HepG2 (cell line): ENCODE data around the gene PDE6H. TPM values are rescaled to one million over a fixed set of nuclear protein-coding genes. Genes with fewer than 3 reads are reported as not detected.

Source experiments
- ATAC-seq: fragments of 200-7000 bp; cut with Tn5 transposase; 3 replicates; pipeline ENCODE4 v1.9.1; 2020; ENCODE audit warnings: mild to moderate bottlenecking, moderate library complexity
- BruUV-seq: library from RNA; stranded (reverse); fragments of 400-500 nt; replicated peaks from 2 replicates; lab custom pipeline; 2021; lab: Mats Ljungman, UMichigan
- CTCF ChIA-PET: fragments of 300-600 bp; formaldehyde crosslinking; extraction: SDS; loops from one replicate; lab custom pipeline; 2021; ENCODE audit warnings: low total read pairs, inconsistent platforms, low intra/inter-chr PET ratio; lab: Yijun Ruan, JAX
- POLR2A ChIA-PET: fragments of 350-600 bp; sonication (Branson Sonifier 250); formaldehyde crosslinking; loops from one replicate; lab custom pipeline; 2020; ENCODE audit warnings: antibody characterized with exemption, inconsistent platforms; lab: Yijun Ruan, JAX
- DNase-seq: peaks from one replicate; pipeline ENCODE4 v3.0.0-alpha.2; 2015; ENCODE audit warnings: low spot score
- FAIRE-seq: peaks from 3 replicates; lab custom pipeline; 2011; peaks lifted over from hg19 to GRCh38; lab: Jason Lieb, UNC
- H2AFZ ChIP-seq: one replicate; pipeline ENCODE4 v1.6.1; 2011; ENCODE audit warnings: low read length, inconsistent platforms
- H3K27ac ChIP-seq: fragments of 300-600 bp; 3 replicates; pipeline ENCODE4 v1.8.0; 2011; ENCODE audit warnings: mixed run types, mild to moderate bottlenecking, mixed read lengths, low read length, inconsistent platforms; ENCODE audit not compliant: insufficient read depth; ENCODE audit errors: extremely low read length
- H3K27me3 ChIP-seq, 2 experiments: fragments of 200-600 bp in 1 of 2; 2 replicates in 1 of 2; 3 replicates in 1 of 2; pipeline versions ENCODE4 v1.6.0 to v1.8.0; 2011; ENCODE audit warnings: low read length in 2 of 2, mild to moderate bottlenecking in 2 of 2, moderate library complexity in 2 of 2, inconsistent platforms in 1 of 2; ENCODE audit not compliant: insufficient read depth in 2 of 2, control insufficient read depth in 1 of 2
- H3K36me3 ChIP-seq, 2 experiments: fragments of 200-600 bp in 1 of 2; replicated peaks in 1 of 2; 2 replicates in 1 of 2; 3 replicates in 1 of 2; pipeline versions ENCODE4 v1.5.1 to v1.8.0; 2011; ENCODE audit warnings: low read length in 2 of 2, inconsistent platforms in 1 of 2; ENCODE audit not compliant: insufficient read depth in 2 of 2, control insufficient read depth in 1 of 2
- H3K4me1 ChIP-seq: 2 replicates; pipeline ENCODE4 v1.5.1; 2012; ENCODE audit warnings: low read length, inconsistent platforms; ENCODE audit not compliant: insufficient read depth
- H3K4me2 ChIP-seq: 2 replicates; pipeline ENCODE4 v1.6.0; 2011; ENCODE audit warnings: low read depth, low read length, inconsistent platforms
- H3K4me3 ChIP-seq, 3 experiments: fragments of 200-600 bp in 1 of 3; sonication (generic), shearing (Covaris generic) in 1 of 3; replicated peaks in 1 of 3; 2 replicates each; pipeline ENCODE4 v1.5.1; 2011 to 2016; ENCODE audit warnings: low read length in 3 of 3, inconsistent platforms in 2 of 3, low read depth in 2 of 3, mild to moderate bottlenecking in 2 of 3, control low read depth in 1 of 3, mixed read lengths in 1 of 3; ENCODE audit not compliant: insufficient read depth in 1 of 3
- H3K79me2 ChIP-seq: one replicate; pipeline ENCODE4 v1.6.1; 2011; ENCODE audit warnings: low read length, inconsistent platforms; ENCODE audit not compliant: insufficient read depth
- H3K9ac ChIP-seq: 2 replicates; pipeline ENCODE4 v1.6.0; 2011; ENCODE audit warnings: mild to moderate bottlenecking, low read depth, low read length, inconsistent platforms; ENCODE audit not compliant: insufficient read depth
- H3K9me3 ChIP-seq: 2 replicates; pipeline ENCODE4 v1.5.1; 2012; ENCODE audit warnings: mild to moderate bottlenecking, low read length
- H4K20me1 ChIP-seq: 2 replicates; pipeline ENCODE4 v1.6.0; 2011; ENCODE audit warnings: inconsistent platforms, mild to moderate bottlenecking, low read length, moderate library complexity; ENCODE audit not compliant: insufficient read depth
- BCL6 ChIP-seq: IDR thresholded peaks from 2 replicates; pipeline ENCODE4 v1.6.1; 2016; ENCODE audit warnings: missing genetic modification reagents, missing compliant biosample characterization
- BRF2 ChIP-seq: sonication (generic); formaldehyde crosslinking; IDR thresholded peaks from 2 replicates; pipeline ENCODE4 v1.8.1; 2022; ENCODE audit warnings: mild to moderate bottlenecking, missing genetic modification reagents
- CEBPG ChIP-seq: IDR thresholded peaks from 2 replicates; pipeline ENCODE4 v1.6.1; 2016
- ELF1 ChIP-seq: sonication (generic); formaldehyde crosslinking; IDR thresholded peaks from 2 replicates; pipeline ENCODE4 v1.4.0; 2020; ENCODE audit warnings: missing genetic modification reagents
- GABPA ChIP-seq, 2 experiments: IDR thresholded peaks; 2 replicates each; pipeline ENCODE4 v1.6.1; 2011 to 2016; ENCODE audit warnings: low read depth in 2 of 2, low read length in 1 of 2, missing biosample characterization in 1 of 2, missing genetic modification characterization in 1 of 2
- HNRNPUL1 ChIP-seq: fragments of 200-400 bp; formaldehyde crosslinking; IDR thresholded peaks from 2 replicates; pipeline ENCODE4 v1.6.1; 2017; ENCODE audit warnings: low read depth, mild to moderate bottlenecking, low read length, moderate library complexity
- MEF2D ChIP-seq: sonication (generic); formaldehyde crosslinking; IDR thresholded peaks from 2 replicates; pipeline ENCODE4 v1.5.1; 2020; ENCODE audit warnings: mild to moderate bottlenecking, missing genetic modification reagents
- PRDM4 ChIP-seq: sonication (generic); formaldehyde crosslinking; IDR thresholded peaks from 2 replicates; pipeline ENCODE4 v1.9.0; 2021; ENCODE audit warnings: missing genetic modification reagents, borderline replicate concordance
- RELA ChIP-seq: sonication (generic); formaldehyde crosslinking; IDR thresholded peaks from 2 replicates; pipeline ENCODE4 v1.4.0; 2020; ENCODE audit warnings: missing genetic modification reagents
- RFXAP ChIP-seq: sonication (generic); formaldehyde crosslinking; IDR thresholded peaks from 2 replicates; pipeline ENCODE4 v1.4.0; 2020; ENCODE audit warnings: missing genetic modification reagents, borderline replicate concordance
- SYNCRIP ChIP-seq: fragments of 200-400 bp; formaldehyde crosslinking; IDR thresholded peaks from 2 replicates; pipeline ENCODE4 v1.6.1; 2018; ENCODE audit warnings: mild to moderate bottlenecking, low read depth, low read length; ENCODE audit not compliant: insufficient read depth
- THYN1 ChIP-seq: sonication (generic); formaldehyde crosslinking; IDR thresholded peaks from 2 replicates; pipeline ENCODE4 v1.8.1; 2023; ENCODE audit warnings: low read depth, mild to moderate bottlenecking, moderate library complexity, missing genetic modification reagents, borderline replicate concordance
- ZNF367 ChIP-seq: sonication (generic); formaldehyde crosslinking; IDR thresholded peaks from 2 replicates; pipeline ENCODE4 v1.4.0; 2020; ENCODE audit warnings: missing genetic modification reagents, borderline replicate concordance
- ZNF674 ChIP-seq: sonication (generic); formaldehyde crosslinking; IDR thresholded peaks from 2 replicates; pipeline ENCODE4 v1.5.0; 2020; ENCODE audit warnings: low read depth, mild to moderate bottlenecking, missing genetic modification reagents
- WGBS: methylation state at CpG from one replicate; pipeline ENCODE4 v1.1.6; 2017; ENCODE audit warnings: low lambda C conversion rate; 5-methylcytosine and 5-hydroxymethylcytosine counted together
- in situ Hi-C: cut with HindIII; loops from 2 replicates; pipeline ENCODE4 v1.10.0; 2017; ENCODE audit warnings: low pct_unique_long_range_greater_than_20kb; ENCODE audit not compliant: extremely low pct_ligation_motif_present
- intact Hi-C: fragments of 100-400 bp; cut with micrococcal nuclease; formaldehyde crosslinking; loops from one replicate; pipeline ENCODE4 v1.10.0; 2022; ENCODE audit not compliant: unreplicated experiment
- polyA plus RNA-seq, 8 experiments: library from polyadenylated mRNA; depleted of rRNA in 3 of 8; stranded (reverse) in 7 of 8; unstranded in 1 of 8; fragments of >200 nt; fragmentation: Illumina TruSeq in 4 of 8; extraction: Trizol in 4 of 8; gene quantifications; 2 replicates each; pipeline versions ENCODE4 v1.2.1 to v1.2.3, GENCODE V29; 2011 to 2016; ENCODE audit warnings: low read depth in 4 of 8, missing spikeins in 1 of 8, mixed read lengths in 1 of 8; ENCODE audit not compliant: insufficient read depth in 1 of 8
- total RNA-seq, 5 experiments: library from RNA; depleted of rRNA; stranded (reverse); fragments of >200 nt; fragmentation: Illumina TruSeq; extraction: Trizol; gene quantifications; 2 replicates each; pipeline ENCODE4 v1.2.3, GENCODE V29; 2016; ENCODE audit warnings: low read depth in 1 of 5
- TF ChIP-seq, protein P1 (sequence below): sonication (generic); formaldehyde crosslinking; IDR thresholded peaks from 2 replicates; pipeline ENCODE4 v1.5.1; 2020; ENCODE audit warnings: missing genetic modification reagents, mild to moderate bottlenecking, borderline replicate concordance

The PDE6H gene
- total and polyA plus RNA-seq, 2 of the 13 experiments (the other 11 are each of a cell fraction or from before 2014, with no cell fraction given): not detected

- intact Hi-C loops: no loop called here
- Histone ChIP-seq H2AFZ (no peak overlapping the region), H3K27me3 (peaks cover 2 to 7% of the 10 kb centered on the region in 2 experiments; a peak in 2 of 5 replicates), H3K4me3 (no peak overlapping the region), H3K4me2 (no peak overlapping the region), H3K9me3 (no peaks in the 10 kb centered on the region), H4K20me1 (no peaks in the 10 kb centered on the region), H3K79me2 (no peaks in the 10 kb centered on the region), H3K27ac (no peak overlapping the region)
- ChIA-PET CTCF (no interaction called here), POLR2A (no interaction called here)
- ATAC-seq (peak; percentile 56), DNase-seq (peak; percentile 6)
- BruUV-seq: no TSS peak
- TF ChIP-seq RFXAP (CRISPR knock-in tag): no peak
- TF ChIP-seq GABPA (IDR thresholded peaks at IDR 0.05; ENCODE audit: low read depth, low read length): no peak
- TF ChIP-seq GABPA (CRISPR knock-in tag; IDR thresholded peaks at IDR 0.05; ENCODE audit: low read depth): peak; percentile 20; the same call in 1 of the 2 replicates
- no peak for TF ChIP-seq PRDM4
- TF ChIP-seq CEBPG (CRISPR knock-in tag): no peak
- no peak for TF ChIP-seq ELF1
- TF ChIP-seq ZNF367 (CRISPR knock-in tag): no peak
- no peak for TF ChIP-seq HNRNPUL1
- TF ChIP-seq SYNCRIP: no peak
- TF ChIP-seq, protein P1, sequence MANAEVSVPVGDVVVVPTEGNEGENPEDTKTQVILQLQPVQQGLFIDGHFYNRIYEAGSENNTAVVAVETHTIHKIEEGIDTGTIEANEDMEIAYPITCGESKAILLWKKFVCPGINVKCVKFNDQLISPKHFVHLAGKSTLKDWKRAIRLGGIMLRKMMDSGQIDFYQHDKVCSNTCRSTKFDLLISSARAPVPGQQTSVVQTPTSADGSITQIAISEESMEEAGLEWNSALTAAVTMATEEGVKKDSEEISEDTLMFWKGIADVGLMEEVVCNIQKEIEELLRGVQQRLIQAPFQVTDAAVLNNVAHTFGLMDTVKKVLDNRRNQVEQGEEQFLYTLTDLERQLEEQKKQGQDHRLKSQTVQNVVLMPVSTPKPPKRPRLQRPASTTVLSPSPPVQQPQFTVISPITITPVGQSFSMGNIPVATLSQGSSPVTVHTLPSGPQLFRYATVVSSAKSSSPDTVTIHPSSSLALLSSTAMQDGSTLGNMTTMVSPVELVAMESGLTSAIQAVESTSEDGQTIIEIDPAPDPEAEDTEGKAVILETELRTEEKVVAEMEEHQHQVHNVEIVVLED (CRISPR knock-in tag): no peak
- TF ChIP-seq MEF2D (CRISPR knock-in tag): peak; percentile 77; the same call in 1 of the 2 replicates
- TF ChIP-seq RELA: no peak
- TF ChIP-seq THYN1 (CRISPR knock-in tag): no peak
- no peak for TF ChIP-seq ZNF674 (CRISPR knock-in tag)
- TF ChIP-seq BCL6: peak; percentile 42; the same call in 1 of the 2 replicates
- no peak for TF ChIP-seq BRF2 (CRISPR knock-in tag)
- TF ChIP-seq, all 625 proteins: peak for 3
- no peaks in the 10 kb centered on the region for H3K36me3 ChIP-seq
- no peaks in the 10 kb centered on the region for H3K4me1 ChIP-seq
- no peak for FAIRE-seq
- 10% methylated on average over 6 of the region's 6 CpGs for WGBS
- in situ Hi-C loops: no loop called here
- no peak overlapping the region for H3K9ac ChIP-seq
Measured at GRCh38 chr12:15001733-15002382, 29.0 kb downstream of the PDE6H start.
